Neural progenitor cell (in vitro differentiated cells): ENCODE results near the gene HDGFL2. TPM values are rescaled to one million over a fixed set of nuclear protein-coding genes. Genes with fewer than 3 reads are reported as not detected.

Experiments used
- DNase-seq: peaks from one replicate; pipeline ENCODE4 v3.0.0-alpha.2; 2016; ENCODE audit warnings: low spot score
- H2AFZ ChIP-seq: fragments of 200-600 bp; sonication (generic); replicated peaks from 2 replicates; pipeline ENCODE4 v1.6.1; 2016; ENCODE audit warnings: antibody characterized with exemption
- H3F3A ChIP-seq: fragments of 200-600 bp; sonication (generic); 2 replicates; pipeline ENCODE4 v1.6.1; 2016; ENCODE audit warnings: antibody characterized with exemption, low read depth
- H3K27ac ChIP-seq: fragments of 200-600 bp; sonication (generic); 2 replicates; pipeline ENCODE4 v1.5.1; 2016; ENCODE audit warnings: mild to moderate bottlenecking
- H3K27me3 ChIP-seq: fragments of 200-600 bp; sonication (generic); 2 replicates; pipeline ENCODE4 v1.6.1; 2016; ENCODE audit warnings: mild to moderate bottlenecking, moderate library complexity
- H3K36me3 ChIP-seq: fragments of 200-600 bp; sonication (generic); 2 replicates; pipeline ENCODE4 v1.5.1; 2016
- H3K4me1 ChIP-seq: fragments of 200-600 bp; sonication (generic); 2 replicates; pipeline ENCODE4 v1.6.1; 2016; ENCODE audit warnings: mixed run types
- H3K4me2 ChIP-seq: fragments of 200-600 bp; sonication (generic); 2 replicates; pipeline ENCODE4 v1.6.1; 2016
- H3K4me3 ChIP-seq: fragments of 200-600 bp; sonication (generic); 2 replicates; pipeline ENCODE4 v1.5.1; 2016
- H3K79me2 ChIP-seq: fragments of 200-600 bp; sonication (generic); 2 replicates; pipeline ENCODE4 v1.6.1; 2016; ENCODE audit warnings: low read depth
- H3K9ac ChIP-seq: fragments of 200-600 bp; sonication (generic); 2 replicates; pipeline ENCODE4 v1.6.1; 2016
- H3K9me3 ChIP-seq: fragments of 200-600 bp; sonication (generic); 2 replicates; pipeline ENCODE4 v1.5.1; 2016; ENCODE audit warnings: low read depth
- H4K20me1 ChIP-seq: fragments of 200-600 bp; sonication (generic); 2 replicates; pipeline ENCODE4 v1.6.1; 2016; ENCODE audit warnings: low read depth
- H3K27ac Mint-ChIP-seq: 3 replicates; pipeline ENCODE4 v1.8.0; 2021; ENCODE audit warnings: mixed read lengths
- H3K27me3 Mint-ChIP-seq: 2 replicates; pipeline ENCODE4 v1.8.0; 2022; ENCODE audit warnings: low read depth, mild to moderate bottlenecking, inconsistent platforms, moderate library complexity, mixed read lengths; ENCODE audit not compliant: insufficient read depth
- H3K36me3 Mint-ChIP-seq: 3 replicates; pipeline ENCODE4 v1.8.0; 2021; ENCODE audit warnings: mixed read lengths
- H3K4me1 Mint-ChIP-seq: 3 replicates; pipeline ENCODE4 v1.8.0; 2021; ENCODE audit warnings: mixed read lengths
- H3K4me3 Mint-ChIP-seq: 3 replicates; pipeline ENCODE4 v1.8.0; 2021; ENCODE audit warnings: mild to moderate bottlenecking, moderate library complexity, mixed read lengths
- H3K9me3 Mint-ChIP-seq: 3 replicates; pipeline ENCODE4 v1.8.0; 2020; ENCODE audit warnings: mixed read lengths
- CTCF ChIP-seq: fragments of 200-600 bp; sonication (generic); IDR thresholded peaks from 2 replicates; pipeline ENCODE4 v1.5.1; 2017; ENCODE audit warnings: antibody characterized with exemption, mild to moderate bottlenecking
- EZH2 ChIP-seq: fragments of 200-600 bp; sonication (generic); IDR thresholded peaks from 2 replicates; pipeline ENCODE4 v1.6.1; 2017; ENCODE audit warnings: antibody characterized with exemption, mild to moderate bottlenecking, moderate library complexity
- EZH2phosphoT487 ChIP-seq: fragments of 200-600 bp; sonication (generic); IDR thresholded peaks from 2 replicates; pipeline ENCODE4 v1.6.1; 2017; ENCODE audit warnings: antibody characterized with exemption
- total RNA-seq: library from RNA; depleted of rRNA; stranded (reverse); fragments of >200 nt; gene quantifications from 2 replicates; pipeline ENCODE4 v1.2.3, GENCODE V29; 2015; ENCODE audit warnings: low replicate concordance

The HDGFL2 gene
- total RNA-seq, 1 donor from 2014 or later, result 36.0 TPM

DNA sequence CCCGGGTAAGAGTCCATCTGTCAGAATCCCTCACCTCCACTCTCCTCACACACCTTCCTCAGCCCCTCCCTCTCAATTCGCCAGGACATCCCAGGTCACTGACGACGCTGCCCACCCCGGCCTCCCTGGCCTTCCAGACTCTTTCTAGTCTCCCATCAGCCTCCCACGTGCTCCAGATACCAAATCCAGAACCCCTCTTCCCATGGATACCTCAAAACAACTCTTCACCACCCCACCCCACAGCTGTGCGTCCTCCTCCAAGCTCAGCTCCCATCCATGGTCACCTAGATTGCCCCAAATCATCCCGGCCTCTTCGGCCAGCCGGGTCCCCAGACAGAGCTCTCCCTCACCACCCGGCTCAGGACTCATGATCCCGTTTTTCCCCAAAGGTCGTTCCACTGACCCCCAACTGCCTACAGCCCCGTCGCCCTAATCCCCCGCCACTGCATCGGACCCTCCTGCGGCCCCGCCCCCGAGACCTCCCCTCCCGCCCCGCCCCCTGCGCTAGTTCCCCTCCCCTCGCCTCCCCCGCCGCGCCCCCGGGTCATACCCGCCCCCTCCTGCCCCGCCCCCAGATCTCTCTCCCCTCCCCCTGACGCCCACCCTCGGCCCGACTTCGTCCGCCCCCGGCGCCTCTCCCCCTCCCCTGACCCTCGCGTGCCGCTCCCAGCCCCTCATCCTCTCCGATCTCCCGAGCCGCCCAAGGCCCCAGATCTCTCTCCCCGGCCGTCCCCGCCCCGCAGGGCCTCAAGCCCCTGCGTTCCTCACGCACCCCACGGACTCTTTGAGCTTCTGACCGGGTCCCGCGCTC is 15.0 kb upstream of the HDGFL2 start:
- no peaks in the 10 kb centered on the region for H3K79me2 ChIP-seq
- H3K27ac Mint-ChIP-seq, result peak overlapping the region; percentile 87
- no peaks in the 10 kb centered on the region for H3K36me3 ChIP-seq
- DNase-seq, result peak; percentile 93
- peaks cover 24% of the 10 kb centered on the region for H3K4me1 Mint-ChIP-seq
- peaks cover 8% of the 10 kb centered on the region for H3K27me3 Mint-ChIP-seq
- H3K36me3 Mint-ChIP-seq, result no peaks in the 10 kb centered on the region
- H2AFZ ChIP-seq, result peak overlapping the region; percentile 51
- H3K27me3 ChIP-seq, result no peaks in the 10 kb centered on the region
- H3K4me2 ChIP-seq, result peak overlapping the region; percentile 96
- no peaks in the 10 kb centered on the region for H3K9me3 Mint-ChIP-seq
- no peak for TF ChIP-seq EZH2
- TF ChIP-seq EZH2phosphoT487, result no peak
- TF ChIP-seq CTCF, result no peak
- no peaks in the 10 kb centered on the region for H3K9me3 ChIP-seq
- peaks cover 22% of the 10 kb centered on the region for H3F3A ChIP-seq
- H4K20me1 ChIP-seq, result peaks cover 10% of the 10 kb centered on the region
- peak overlapping the region; percentile 69 for H3K4me3 ChIP-seq
- peak overlapping the region; percentile 93 for H3K4me3 Mint-ChIP-seq
- H3K9ac ChIP-seq, result peak overlapping the region; percentile 69
- peak overlapping the region; percentile 97 for H3K27ac ChIP-seq
- peaks cover 16% of the 10 kb centered on the region for H3K4me1 ChIP-seq

- H3K4me1 Mint-ChIP-seq, result peaks cover 24% of the 10 kb centered on the region
- peak; percentile 100 for DNase-seq
- no peaks in the 10 kb centered on the region for H3K9me3 Mint-ChIP-seq
- peaks cover 16% of the 10 kb centered on the region for H3K4me1 ChIP-seq
- H3K79me2 ChIP-seq, result no peaks in the 10 kb centered on the region
- peak within 1 kb of the TSS; percentile 69 for H3K4me3 ChIP-seq
- peaks cover 22% of the 10 kb centered on the region for H3F3A ChIP-seq
- no peaks in the 10 kb centered on the region for H3K27me3 ChIP-seq
- TF ChIP-seq CTCF, result no peak
- no peak for TF ChIP-seq EZH2phosphoT487
- TF ChIP-seq EZH2, result no peak
- peak within 1 kb of the TSS; percentile 93 for H3K4me3 Mint-ChIP-seq
- peak within 1 kb of the TSS; percentile 51 for H2AFZ ChIP-seq
- H3K27ac ChIP-seq, result peak within 1 kb of the TSS; percentile 97
- H3K27ac Mint-ChIP-seq, result peak within 1 kb of the TSS; percentile 99
- peak within 1 kb of the TSS; percentile 96 for H3K4me2 ChIP-seq
- H3K9ac ChIP-seq, result peak within 1 kb of the TSS; percentile 69
- H3K36me3 ChIP-seq, result no peaks in the 10 kb centered on the region
- H4K20me1 ChIP-seq, result peaks cover 10% of the 10 kb centered on the region
- H3K9me3 ChIP-seq, result no peaks in the 10 kb centered on the region
- peaks cover 8% of the 10 kb centered on the region for H3K27me3 Mint-ChIP-seq
- H3K36me3 Mint-ChIP-seq, result no peaks in the 10 kb centered on the region
Observed at GRCh38 chr19:4457654-4458395, 14.3 kb upstream of the HDGFL2 start, which contains the start of gene UBXN6. Gene UBXN6, minus strand, starts transcription at chr19:4457794. Its CDS starts 97 bp downstream, at chr19:4457697.

- no peaks in the 10 kb centered on the region for H3K9me3 ChIP-seq
- no peaks in the 10 kb centered on the region for H4K20me1 ChIP-seq
- TF ChIP-seq EZH2 (no peak), CTCF (no peak), EZH2phosphoT487 (no peak)
- H3K4me3 Mint-ChIP-seq, result no peak overlapping the region
- H3K4me3 ChIP-seq, result no peak overlapping the region
- H3K27ac ChIP-seq, result no peak overlapping the region
- no peaks in the 10 kb centered on the region for H3K79me2 ChIP-seq
- H3K27me3 Mint-ChIP-seq, result peaks cover 7% of the 10 kb centered on the region
- H3K27me3 ChIP-seq, result no peaks in the 10 kb centered on the region
- H3K4me1 ChIP-seq, result no peaks in the 10 kb centered on the region
- H2AFZ ChIP-seq, result no peak overlapping the region
- no peaks in the 10 kb centered on the region for H3K9me3 Mint-ChIP-seq
- H3K27ac Mint-ChIP-seq, result no peak overlapping the region
- no peak overlapping the region for H3K4me2 ChIP-seq
- H3K36me3 ChIP-seq, result no peaks in the 10 kb centered on the region
- H3K36me3 Mint-ChIP-seq, result no peaks in the 10 kb centered on the region
- no peak for DNase-seq
- H3K9ac ChIP-seq, result no peak overlapping the region
- H3K4me1 Mint-ChIP-seq, result no peaks in the 10 kb centered on the region
- H3F3A ChIP-seq, result peaks cover 9% of the 10 kb centered on the region
Observed at GRCh38 chr19:4464815-4465581, 7.1 kb upstream of the HDGFL2 start.
